Endodermal cell (in vitro differentiated cells): Measurements from ENCODE around the gene RIN3. TPM values are rescaled to one million over a fixed set of nuclear protein-coding genes. Genes with fewer than 3 reads are reported as not detected.

ENCODE experiments used
- DNase-seq: peaks from one replicate; pipeline ENCODE4 v3.0.0-alpha.2; 2017
- H3K27ac ChIP-seq: 2 replicates; pipeline ENCODE4 v1.5.1; 2013; ENCODE audit warnings: mild to moderate bottlenecking, low read depth, low read length, moderate library complexity
- H3K27me3 ChIP-seq: 2 replicates; pipeline ENCODE4 v1.6.1; 2013; ENCODE audit warnings: mild to moderate bottlenecking, low read length, moderate library complexity; ENCODE audit not compliant: insufficient read depth, control insufficient read depth, poor library complexity, severe bottlenecking
- H3K36me3 ChIP-seq: 2 replicates; pipeline ENCODE4 v1.7.0; 2013; ENCODE audit warnings: mild to moderate bottlenecking, low read length, moderate library complexity; ENCODE audit not compliant: control insufficient read depth, insufficient read depth
- H3K4me1 ChIP-seq: one replicate; pipeline ENCODE4 v1.7.0; 2013; ENCODE audit warnings: low read length; ENCODE audit not compliant: control insufficient read depth, insufficient read depth
- H3K4me3 ChIP-seq: 2 replicates; pipeline ENCODE4 v1.5.1; 2013; ENCODE audit warnings: mild to moderate bottlenecking, low read length, moderate library complexity
- H3K9ac ChIP-seq: 2 replicates; pipeline ENCODE4 v1.6.1; 2013; ENCODE audit warnings: mild to moderate bottlenecking, low read length, moderate library complexity; ENCODE audit not compliant: poor library complexity, severe bottlenecking; ENCODE audit errors: extremely low read depth
- H3K9me3 ChIP-seq: 2 replicates; pipeline ENCODE4 v1.6.1; 2013; ENCODE audit warnings: mild to moderate bottlenecking, low read length, moderate library complexity; ENCODE audit not compliant: control insufficient read depth
- H3K27ac Mint-ChIP-seq: 2 replicates; pipeline ENCODE4 v1.8.0; 2020; ENCODE audit warnings: mixed read lengths
- H3K27me3 Mint-ChIP-seq: 2 replicates; pipeline ENCODE4 v1.8.0; 2021; ENCODE audit warnings: mild to moderate bottlenecking, mixed read lengths; ENCODE audit not compliant: insufficient read depth
- H3K36me3 Mint-ChIP-seq: 2 replicates; pipeline ENCODE4 v1.8.0; 2020; ENCODE audit warnings: low read depth, mixed read lengths
- H3K4me1 Mint-ChIP-seq: 2 replicates; pipeline ENCODE4 v1.8.0; 2020; ENCODE audit warnings: mixed read lengths
- H3K4me3 Mint-ChIP-seq: 2 replicates; pipeline ENCODE4 v1.8.0; 2020; ENCODE audit warnings: mild to moderate bottlenecking, moderate library complexity, mixed read lengths
- H3K9me3 Mint-ChIP-seq: 2 replicates; pipeline ENCODE4 v1.8.0; 2020; ENCODE audit warnings: mild to moderate bottlenecking, mixed read lengths
- CTCF ChIP-seq: fragments of 200-600 bp; sonication (generic); conservative IDR thresholded peaks from 2 replicates; pipeline ENCODE4 v1.5.0; 2021; ENCODE audit warnings: antibody characterized with exemption, mild to moderate bottlenecking
- WGBS, 2 experiments: methylation state at CpG; one replicate each; pipeline versions ENCODE4 v1.1.5 to v1.1.7; 2013; ENCODE audit warnings: missing lambda C conversion rate in 2 of 2, mixed read lengths in 1 of 2; ENCODE audit not compliant: insufficient coverage in 1 of 2, insufficient read length in 1 of 2; 5-methylcytosine and 5-hydroxymethylcytosine counted together
- total RNA-seq, 2 donors: library from RNA; stranded (reverse); fragmentation: NEBNext Ultra II Directional in 1 of 2; extraction: Animal tissue kit (Norgen Biotek cat#: 25700) in 1 of 2; gene quantifications; 2 replicates in 1 of 2; 3 replicates in 1 of 2; pipeline ENCODE4 v1.2.1, GENCODE V29; 2021

The RIN3 gene
- total RNA-seq, 2 donors from 2014 or later, result 5.2 to 6.0 TPM

- Histone ChIP-seq H3K9ac (no peak overlapping the region), H3K27me3 (peaks cover 5% of the 10 kb centered on the region), H3K4me3 (no peak overlapping the region), H3K9me3 (no peaks in the 10 kb centered on the region), H3K36me3 (peaks cover 4% of the 10 kb centered on the region), H3K4me1 (no peaks in the 10 kb centered on the region), H3K27ac (no peak overlapping the region)
- TF ChIP-seq CTCF, result no peak
- H3K4me3 Mint-ChIP-seq, result no peak overlapping the region
- WGBS, 2 experiments, result 93 to 96% methylated on average over 4 to 9 of the region's 9 CpGs
- H3K36me3 Mint-ChIP-seq, result peaks cover 39% of the 10 kb centered on the region
- H3K4me1 Mint-ChIP-seq, result no peaks in the 10 kb centered on the region
- no peak overlapping the region for H3K27ac Mint-ChIP-seq
- no peak for DNase-seq
- peaks cover 4% of the 10 kb centered on the region for H3K27me3 Mint-ChIP-seq
- H3K9me3 Mint-ChIP-seq, result no peaks in the 10 kb centered on the region
Measured at GRCh38 chr14:92702441-92702918, 188.9 kb downstream of the RIN3 start.

DNA sequence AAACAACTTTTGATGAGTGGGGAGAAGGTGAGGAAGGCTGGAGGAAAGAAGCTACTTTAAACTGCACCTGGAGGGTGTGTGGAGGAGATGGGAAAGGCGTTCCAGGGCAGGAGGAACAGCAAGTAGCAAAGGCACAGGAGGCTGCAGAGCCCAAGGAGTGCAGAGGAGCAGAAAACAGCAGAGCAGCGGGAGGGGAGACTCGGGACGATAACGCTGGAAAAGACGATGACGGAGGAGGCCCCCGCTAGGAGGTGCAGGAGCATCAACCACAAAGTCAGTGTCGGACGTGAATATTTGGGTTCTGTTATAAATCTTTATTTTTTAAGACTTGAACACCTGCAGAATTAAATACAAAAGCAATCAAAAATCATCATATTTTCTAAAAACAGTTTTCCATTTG lies 189.9 kb downstream of the RIN3 start:
- H3K27me3 ChIP-seq, result no peaks in the 10 kb centered on the region
- Mint-ChIP-seq H3K27me3 (no peaks in the 10 kb centered on the region), H3K9me3 (no peaks in the 10 kb centered on the region), H3K27ac (no peak overlapping the region), H3K4me3 (no peak overlapping the region), H3K4me1 (no peaks in the 10 kb centered on the region), H3K36me3 (peaks cover 39% of the 10 kb centered on the region)
- 95 to 100% methylated on average over 10 of the region's 10 CpGs for WGBS, 2 experiments
- H3K9me3 ChIP-seq, result no peaks in the 10 kb centered on the region
- no peaks in the 10 kb centered on the region for H3K4me1 ChIP-seq
- TF ChIP-seq CTCF, result no peak
- H3K9ac ChIP-seq, result no peak overlapping the region
- no peak for DNase-seq
- no peak overlapping the region for H3K4me3 ChIP-seq
- no peak overlapping the region for H3K27ac ChIP-seq
- peaks cover 4% of the 10 kb centered on the region for H3K36me3 ChIP-seq

DNA sequence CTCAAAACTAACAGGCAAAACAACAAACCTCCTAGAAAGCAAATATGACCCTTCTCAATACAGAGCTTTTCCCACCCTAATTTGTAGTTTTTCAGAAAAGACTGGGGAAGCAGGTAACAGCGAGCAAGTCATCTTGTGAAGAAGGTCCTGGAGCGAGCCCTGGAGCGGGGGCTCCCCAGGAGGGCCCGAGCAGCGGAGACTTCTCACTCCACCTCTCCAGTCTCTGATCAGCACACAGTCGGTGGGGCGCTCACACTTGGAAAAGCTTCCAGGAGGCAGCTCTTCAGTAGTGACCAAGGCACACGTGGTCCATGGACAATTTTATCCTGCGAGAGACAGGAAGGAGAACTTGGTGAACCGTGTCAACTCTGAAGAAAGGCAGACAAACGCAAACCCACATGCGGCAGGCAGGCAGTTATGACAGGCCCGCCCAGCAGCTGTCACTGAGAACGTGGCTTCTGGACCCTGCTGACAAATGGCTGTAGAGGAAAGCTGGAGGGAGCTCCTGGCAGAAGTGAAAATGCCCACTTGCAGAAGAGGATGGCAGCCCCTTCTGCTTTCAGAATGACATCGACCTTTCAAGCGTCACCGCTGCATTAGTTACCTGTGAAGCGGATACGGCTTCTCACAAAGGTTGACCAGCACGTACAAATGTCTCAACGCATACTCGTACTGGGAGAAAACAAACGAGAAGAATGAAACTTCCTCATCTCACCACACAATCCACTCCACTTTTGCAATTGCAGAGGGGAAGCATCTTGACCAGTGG lies 190.6 kb downstream of the RIN3 start:
- TF ChIP-seq CTCF, result no peak
- Histone ChIP-seq H3K4me3 (no peak overlapping the region), H3K27me3 (no peaks in the 10 kb centered on the region), H3K9me3 (no peaks in the 10 kb centered on the region), H3K9ac (no peak overlapping the region), H3K4me1 (no peaks in the 10 kb centered on the region), H3K36me3 (peaks cover 4% of the 10 kb centered on the region), H3K27ac (no peak overlapping the region)
- no peak for DNase-seq
- Mint-ChIP-seq H3K4me1 (no peaks in the 10 kb centered on the region), H3K4me3 (no peak overlapping the region), H3K27ac (no peak overlapping the region), H3K9me3 (no peaks in the 10 kb centered on the region), H3K27me3 (no peaks in the 10 kb centered on the region), H3K36me3 (peaks cover 44% of the 10 kb centered on the region)
- 92 to 94% methylated on average over 21 to 23 of the region's 23 CpGs for WGBS, 2 experiments
